HG03097 (cell line): ENCODE data around the gene WBP2.

ENCODE experiments used
- ATAC-seq: cut with Tn5 transposase; IDR thresholded peaks from one replicate; pipeline ENCODE4 v1.9.1; 2021; ENCODE audit not compliant: unreplicated experiment, low FRiP score

The WBP2 gene

DNA sequence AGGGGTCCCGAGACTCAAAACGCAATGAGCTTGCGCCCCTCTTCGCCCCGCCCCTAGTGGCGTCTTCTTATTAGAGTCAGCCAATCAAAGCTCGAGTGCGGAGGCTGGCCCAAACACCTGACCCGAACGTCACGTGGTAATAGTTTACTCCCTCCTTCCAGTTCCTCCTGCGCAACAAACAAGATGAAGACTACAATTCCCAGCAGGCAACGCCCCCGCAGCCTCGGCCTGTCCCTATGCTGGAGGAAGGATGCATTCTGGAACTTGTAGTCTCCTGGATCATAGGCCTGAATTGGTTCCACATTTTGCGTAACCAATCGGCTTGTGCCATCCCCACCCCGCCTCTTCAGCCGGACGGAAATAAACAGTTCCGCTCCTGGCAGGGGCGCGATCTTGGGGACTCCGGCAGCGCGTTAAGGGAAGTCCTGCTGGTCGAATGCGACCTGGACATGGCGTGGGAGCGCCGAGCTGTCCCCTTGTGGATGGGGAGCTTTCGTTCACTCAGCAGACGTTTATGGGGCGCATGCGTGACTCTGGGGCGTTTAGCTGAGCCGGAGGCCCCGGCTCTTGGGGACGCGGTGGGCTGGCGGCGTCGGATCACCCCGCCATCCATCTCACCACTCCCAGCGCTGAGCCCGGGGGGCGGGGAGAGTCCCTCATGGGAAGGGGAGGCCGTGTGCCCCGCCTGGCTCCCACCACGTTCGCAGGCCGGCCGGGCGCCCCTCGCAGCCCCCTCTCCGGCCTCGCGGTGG lies at the start of gene WBP2:
Gene WBP2, minus strand, starts transcription at position 26 of the 752 bp plus-strand sequence. CDS start 38 bp downstream, outside the sequence.
- peak; percentile 87 for ATAC-seq

DNA sequence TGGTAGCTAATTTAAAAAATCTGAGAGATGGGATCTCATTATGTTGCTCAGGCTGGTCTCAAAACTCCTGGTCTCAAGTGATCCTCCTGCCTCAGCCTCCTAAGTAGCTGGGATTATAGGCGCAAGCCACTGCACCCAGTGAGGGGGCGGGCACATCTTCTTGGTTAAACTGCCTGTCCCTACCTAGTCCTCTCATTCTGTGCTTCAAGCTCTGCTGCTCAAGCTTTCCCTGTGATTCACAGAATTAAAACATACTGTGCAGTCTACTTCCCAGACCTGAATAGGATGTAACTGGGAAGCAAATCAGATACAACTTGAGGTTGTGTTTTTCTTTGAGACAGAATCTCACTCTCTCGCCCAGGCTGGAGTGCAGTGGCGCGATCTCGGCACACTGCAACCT lies 47.3 kb upstream of the WBP2 start:
- ATAC-seq: no peak

DNA sequence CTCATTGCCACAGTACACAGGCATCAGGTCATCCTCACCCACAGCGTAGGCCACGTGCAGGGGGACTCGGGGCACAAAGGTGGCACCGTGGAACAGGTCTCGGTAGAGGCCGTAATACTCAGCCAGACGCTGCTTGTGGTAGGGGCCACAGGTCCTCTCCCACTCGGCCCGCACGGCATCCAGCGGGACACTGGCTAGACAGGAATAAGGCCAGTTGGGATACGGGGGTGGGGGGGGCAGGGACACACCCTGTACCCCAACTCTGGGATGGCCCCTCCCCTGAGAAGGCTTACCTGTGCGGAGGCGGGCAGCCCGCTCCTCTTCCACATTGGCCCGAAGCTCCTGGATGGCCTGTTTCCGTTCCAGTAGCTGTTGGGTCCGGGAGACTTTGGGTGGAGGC lies 46.6 kb upstream of the WBP2 start:
- no peak for ATAC-seq

GRCh38 chr17:75900691-75901533 lies 45.8 kb upstream of the WBP2 start:
- ATAC-seq: no peak

- ATAC-seq: no peak
These were observed 44.8 kb upstream of the WBP2 start for GRCh38 chr17:75899767-75900468.

- ATAC-seq: no peak
These were observed 44.2 kb upstream of the WBP2 start for GRCh38 chr17:75899353-75899752.

GRCh38 chr17:75898791-75899190 lies 43.7 kb upstream of the WBP2 start:
- no peak for ATAC-seq

DNA sequence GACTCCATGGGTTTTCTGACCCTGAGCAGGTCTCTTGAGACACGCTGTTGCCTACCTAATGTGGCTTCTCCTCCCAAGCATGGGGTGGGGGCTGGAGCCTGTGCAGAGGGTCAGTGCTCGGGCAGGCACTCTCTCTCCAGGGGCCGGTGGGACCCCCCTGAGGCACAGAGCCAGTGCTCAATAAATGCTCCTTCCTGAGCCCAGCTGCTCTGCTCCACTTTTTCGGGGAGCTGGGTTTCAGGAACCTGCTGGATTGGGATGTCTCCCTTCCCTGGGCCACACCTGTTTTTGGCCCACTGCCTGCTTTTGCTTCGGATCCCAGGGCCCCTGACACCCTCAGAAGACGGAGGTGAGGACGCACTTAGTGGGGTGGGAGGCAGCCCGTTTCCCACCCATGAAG lies 42.9 kb upstream of the WBP2 start:
- no peak for ATAC-seq

GRCh38 chr17:75897160-75898019 lies 42.3 kb upstream of the WBP2 start:
- no peak for ATAC-seq

GRCh38 chr17:75896415-75897159 lies 41.5 kb upstream of the WBP2 start, which contains the start of gene TRIM65:
Gene TRIM65, minus strand, starts transcription at chr17:75896951. Its CDS starts 14 bp downstream, at chr17:75896937.
- ATAC-seq: peak; percentile 45

DNA sequence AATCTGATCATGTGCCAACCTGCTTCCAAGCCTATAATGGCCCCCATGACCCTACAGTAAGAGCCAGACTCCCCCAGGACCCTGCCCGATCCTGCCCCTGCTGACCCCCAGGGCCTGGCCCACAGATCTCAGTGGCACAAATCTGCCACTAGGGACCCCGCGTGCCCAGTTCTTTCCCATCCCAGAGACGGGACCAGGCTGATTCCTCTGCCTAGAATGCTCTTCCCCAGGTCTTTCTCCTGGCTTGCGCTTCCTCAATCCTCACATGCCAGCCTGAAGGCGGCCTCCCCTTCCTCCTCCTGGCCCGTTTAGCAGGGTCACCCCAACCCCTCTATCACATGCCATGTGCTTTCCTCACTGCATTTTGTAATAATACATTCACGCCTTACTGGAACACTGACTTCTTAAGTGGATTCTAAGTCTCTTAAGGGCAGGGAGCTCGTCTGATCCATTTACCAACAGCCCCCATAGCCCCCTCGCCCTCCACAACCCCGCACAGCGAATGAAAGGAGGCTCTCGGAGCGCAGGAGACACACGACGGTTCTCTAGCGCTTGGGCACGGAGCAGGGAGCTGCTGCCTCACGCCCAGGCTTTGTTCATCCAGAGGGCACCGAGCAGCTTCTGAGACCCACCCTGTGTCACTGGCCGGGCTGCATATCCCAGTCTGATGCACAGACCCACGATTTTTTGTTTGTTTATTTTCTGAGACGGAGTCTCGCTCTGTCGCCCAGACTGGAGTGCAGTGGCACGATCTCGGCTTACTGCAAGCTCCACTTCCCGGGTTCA lies 40.4 kb upstream of the WBP2 start:
- no peak for ATAC-seq

GRCh38 chr17:75894049-75894733 lies 39.1 kb upstream of the WBP2 start:
- ATAC-seq: no peak

- ATAC-seq: no peak
These were observed 38.3 kb upstream of the WBP2 start for GRCh38 chr17:75893305-75894048.

DNA sequence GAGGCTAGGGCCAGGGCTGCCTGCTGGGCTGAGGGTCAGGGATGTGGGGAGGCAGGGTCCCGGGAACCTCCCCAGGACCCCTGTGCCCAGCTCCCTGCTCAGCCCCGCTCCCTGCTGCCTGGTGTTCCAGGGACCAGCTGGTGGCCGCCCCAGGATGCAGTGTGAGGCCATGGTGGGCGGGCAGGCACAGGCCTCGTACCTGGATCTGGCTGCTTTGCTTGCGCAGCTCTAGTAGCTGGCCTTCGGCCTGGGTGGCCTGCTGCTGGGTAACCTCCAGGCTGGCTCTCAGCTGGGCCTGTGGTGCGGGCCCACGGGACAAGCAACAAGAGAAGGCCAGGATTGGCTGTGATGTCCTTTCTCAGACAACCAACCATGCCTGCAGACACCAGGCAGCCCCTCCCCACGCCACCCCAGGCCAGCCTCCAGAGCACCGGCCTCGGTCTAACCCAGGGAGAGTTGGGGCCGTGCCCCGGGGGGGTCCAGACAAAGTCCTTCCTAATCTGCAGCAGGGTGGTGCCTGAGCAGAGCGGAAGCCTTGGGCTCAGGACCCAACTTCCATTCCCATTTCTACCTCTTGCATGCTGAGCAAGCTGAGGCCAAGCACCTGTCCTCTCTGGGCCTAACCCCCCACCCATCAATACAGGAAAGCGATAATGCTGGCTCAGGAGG lies 37.6 kb upstream of the WBP2 start:
- ATAC-seq: no peak

DNA sequence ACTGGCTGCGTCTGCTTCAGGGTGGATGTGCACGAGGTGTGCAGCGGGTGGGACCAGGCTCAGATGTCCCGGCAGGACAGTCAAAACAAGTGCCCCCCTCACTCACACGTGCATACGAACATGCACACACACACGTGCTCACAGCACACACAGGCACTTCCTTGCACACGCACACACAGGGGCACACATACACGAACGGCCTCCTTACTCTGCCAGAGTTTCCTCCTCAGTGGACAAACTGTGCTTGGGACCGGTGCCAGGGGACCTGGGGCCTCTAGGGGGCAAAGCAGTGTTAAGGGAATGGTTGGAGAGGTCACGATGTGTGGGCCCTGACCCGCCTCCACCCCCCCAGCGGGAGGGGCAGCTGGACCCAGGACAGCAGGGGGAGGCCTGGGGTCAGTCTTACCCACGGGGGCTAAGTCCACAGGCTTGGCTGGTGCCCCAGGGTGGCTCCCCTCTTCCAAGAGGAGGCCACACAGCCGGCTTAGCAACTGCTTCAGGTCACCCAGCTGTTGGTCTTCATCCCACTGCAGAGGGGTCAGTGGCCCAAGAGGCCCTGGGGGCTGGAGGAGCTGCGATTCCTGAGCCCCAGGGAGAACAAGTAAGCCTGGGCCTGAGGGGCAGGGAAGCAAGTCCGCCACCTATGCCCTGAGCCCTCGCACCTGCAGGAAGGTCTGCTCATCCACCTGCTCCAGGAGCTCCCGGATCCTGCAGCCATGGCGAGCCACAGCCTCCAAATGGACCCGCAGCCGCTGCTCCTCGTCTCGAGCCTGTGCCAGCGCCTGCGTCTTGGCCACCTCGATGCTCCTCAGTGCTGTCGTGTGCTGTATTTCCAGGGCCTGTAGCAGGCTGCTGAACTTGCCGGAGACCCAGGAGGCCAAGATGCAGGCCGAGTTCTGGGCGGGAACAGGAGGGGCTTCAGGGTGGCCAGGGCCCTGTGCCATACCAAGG lies 36.7 kb upstream of the WBP2 start:
- no peak for ATAC-seq
